CD4-positive, alpha-beta T cell (primary cell): ENCODE measurements around the gene CDK14. TPM values are rescaled to one million over a fixed set of nuclear protein-coding genes. Genes with fewer than 3 reads are reported as not detected.

Experiments used
- ATAC-seq: fragments of 200-7000 bp; cut with Tn5 transposase; one replicate; pipeline ENCODE4 v1.10.0; 2022; ENCODE audit warnings: mild to moderate bottlenecking; ENCODE audit not compliant: poor library complexity
- CTCF ChIA-PET: fragments of 350-600 bp; sonication (Branson Sonifier 250); formaldehyde crosslinking; loops from one replicate; lab custom pipeline; 2021; ENCODE audit warnings: antibody characterized with exemption, inconsistent platforms; lab: Charles Lee
- POLR2A ChIA-PET: fragments of 350-600 bp; sonication (Branson Sonifier 250); formaldehyde crosslinking; loops from one replicate; lab custom pipeline; 2021; ENCODE audit warnings: antibody characterized with exemption, inconsistent platforms; lab: Charles Lee
- DNase-seq, 14 experiments: peaks; one replicate each; pipeline ENCODE4 v3.0.0-alpha.2; 2013 to 2020; ENCODE audit warnings: mixed read lengths in 2 of 14
- H3K27ac ChIP-seq, 2 donors: one replicate each; pipeline versions ENCODE4 v1.5.1 to v1.7.0; 2013; ENCODE audit warnings: low read length in 2 of 2, low read depth in 1 of 2, mild to moderate bottlenecking in 1 of 2
- H3K27me3 ChIP-seq, 2 experiments: 1 replicate in 1 of 2; 2 replicates in 1 of 2; pipeline versions ENCODE4 v1.6.1 to v1.7.0; 2013; ENCODE audit warnings: low read length in 2 of 2, control low read depth in 1 of 2, mild to moderate bottlenecking in 1 of 2, moderate library complexity in 1 of 2; ENCODE audit not compliant: insufficient read depth in 2 of 2, control insufficient read depth in 1 of 2
- H3K36me3 ChIP-seq: one replicate; pipeline ENCODE4 v1.6.1; 2013; ENCODE audit warnings: low read length, control low read depth; ENCODE audit not compliant: insufficient read depth
- H3K4me1 ChIP-seq: one replicate; pipeline ENCODE4 v1.6.1; 2013; ENCODE audit warnings: low read length, control low read depth; ENCODE audit not compliant: insufficient read depth
- H3K4me3 ChIP-seq: one replicate; pipeline ENCODE4 v1.5.1; 2013; ENCODE audit warnings: mild to moderate bottlenecking, low read length, moderate library complexity
- H3K9me3 ChIP-seq, 2 experiments: 1 replicate in 1 of 2; 2 replicates in 1 of 2; pipeline versions ENCODE4 v1.6.1 to v1.7.0; 2013; ENCODE audit warnings: low read length in 2 of 2, mild to moderate bottlenecking in 2 of 2, control low read depth in 1 of 2, moderate library complexity in 1 of 2; ENCODE audit not compliant: control insufficient read depth in 1 of 2, insufficient read depth in 1 of 2
- H3K27ac Mint-ChIP-seq: one replicate; pipeline ENCODE4 v1.8.0; 2020; ENCODE audit warnings: mixed read lengths
- H3K27me3 Mint-ChIP-seq: one replicate; pipeline ENCODE4 v1.8.0; 2021; ENCODE audit warnings: mixed read lengths
- H3K36me3 Mint-ChIP-seq: one replicate; pipeline ENCODE4 v1.8.0; 2021; ENCODE audit warnings: low read depth, mixed read lengths
- H3K4me1 Mint-ChIP-seq: one replicate; pipeline ENCODE4 v1.8.0; 2021; ENCODE audit warnings: low read depth, mixed read lengths
- H3K4me3 Mint-ChIP-seq: one replicate; pipeline ENCODE4 v1.8.0; 2020; ENCODE audit warnings: mild to moderate bottlenecking, mixed read lengths
- H3K9me3 Mint-ChIP-seq: one replicate; pipeline ENCODE4 v1.8.0; 2020; ENCODE audit warnings: mixed read lengths
- CTCF ChIP-seq: fragments of 200-600 bp; IDR thresholded peaks from one replicate; pipeline ENCODE4 v1.8.0; 2022; ENCODE audit warnings: antibody characterized with exemption, mild to moderate bottlenecking
- intact Hi-C, 2 experiments: fragments of 100-400 bp; cut with DNase I in 1 of 2; cut with micrococcal nuclease in 1 of 2; formaldehyde crosslinking; loops; one replicate each; pipeline versions ENCODE4 v1.15.1 to v1.9.0; 2023 to 2025; cut with DNase I, micrococcal nuclease
- total RNA-seq, 174 experiments: library from RNA in 2 of 174; stranded (reverse) in 2 of 174; gene quantifications; one replicate each; pipeline ENCODE4 v1.2.3 and lab custom pipeline; 2021 to 2026

The CDK14 gene
- total RNA-seq, 2 experiments from 2014 or later, result 0.45 to 0.47 TPM

GRCh38 chr7:90832726-90833125 lies 236.6 kb downstream of the CDK14 start:
- no peak for TF ChIP-seq CTCF
- no peak overlapping the region for H3K27ac Mint-ChIP-seq
- CTCF ChIA-PET, result no interaction called here

DNA sequence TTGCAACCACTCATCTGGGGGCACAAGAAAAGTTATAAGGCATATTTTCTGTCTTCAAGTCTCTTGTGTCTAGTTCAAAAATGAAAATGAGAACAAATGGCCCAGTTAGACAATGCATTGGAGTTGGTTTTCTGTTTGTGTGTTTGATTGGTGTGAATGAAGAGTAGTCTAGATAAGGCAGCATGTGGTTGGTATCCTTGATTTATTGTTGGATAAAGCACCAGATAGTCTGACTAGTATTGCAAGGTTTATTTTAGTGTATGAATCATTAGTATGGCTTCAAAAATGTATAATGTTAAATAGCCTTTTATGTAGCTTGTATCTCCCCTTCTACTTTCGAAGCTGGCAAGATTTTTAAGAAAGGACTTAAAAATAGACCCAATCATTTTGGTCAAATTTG lies 237.3 kb downstream of the CDK14 start:
- DNase-seq, result no peak
- Mint-ChIP-seq H3K9me3 (peaks cover 6% of the 10 kb centered on the region), H3K36me3 (no peaks in the 10 kb centered on the region), H3K27me3 (no peaks in the 10 kb centered on the region), H3K27ac (no peak overlapping the region), H3K4me1 (no peaks in the 10 kb centered on the region), H3K4me3 (no peak overlapping the region)
- no peaks in the 10 kb centered on the region for H3K27me3 ChIP-seq
- ChIA-PET CTCF (no interaction called here), POLR2A (no interaction called here)
- no peaks in the 10 kb centered on the region for H3K36me3 ChIP-seq
- intact Hi-C loops, result no loop called here
- ATAC-seq, result no peak
- H3K9me3 ChIP-seq, result peaks cover 4 to 7% of the 10 kb centered on the region in 2 experiments
- no peaks in the 10 kb centered on the region for H3K4me1 ChIP-seq
- H3K4me3 ChIP-seq, result no peak overlapping the region
- TF ChIP-seq CTCF, result no peak
- no peak overlapping the region for H3K27ac ChIP-seq

More at GRCh38 chr7:90832726-90833125, 236.6 kb downstream of the CDK14 start:
- Mint-ChIP-seq H3K36me3 (no peaks in the 10 kb centered on the region), H3K9me3 (peaks cover 6% of the 10 kb centered on the region), H3K4me3 (no peak overlapping the region), H3K27me3 (no peaks in the 10 kb centered on the region), H3K4me1 (no peaks in the 10 kb centered on the region)
- Histone ChIP-seq H3K4me1 (no peaks in the 10 kb centered on the region), H3K36me3 (no peaks in the 10 kb centered on the region), H3K9me3 (peaks cover 3 to 7% of the 10 kb centered on the region in 2 experiments), H3K27me3 (no peaks in the 10 kb centered on the region), H3K4me3 (no peak overlapping the region), H3K27ac (no peak overlapping the region)
- ATAC-seq, result no peak
- intact Hi-C loops, result no loop called here
- POLR2A ChIA-PET, result no interaction called here
- DNase-seq, result no peak

- CTCF ChIA-PET, result no interaction called here
- Histone ChIP-seq H3K36me3 (no peaks in the 10 kb centered on the region), H3K9me3 (peaks cover 4 to 8% of the 10 kb centered on the region in 2 experiments), H3K4me3 (no peak overlapping the region), H3K27ac (no peak overlapping the region), H3K27me3 (no peaks in the 10 kb centered on the region), H3K4me1 (no peaks in the 10 kb centered on the region)
- POLR2A ChIA-PET, result no interaction called here
- H3K4me1 Mint-ChIP-seq, result no peaks in the 10 kb centered on the region
- H3K4me3 Mint-ChIP-seq, result no peak overlapping the region
- H3K27me3 Mint-ChIP-seq, result no peaks in the 10 kb centered on the region
- DNase-seq (no peak), ATAC-seq (no peak)
- H3K36me3 Mint-ChIP-seq, result no peaks in the 10 kb centered on the region
- intact Hi-C loops, result no loop called here
- peaks cover 12% of the 10 kb centered on the region for H3K9me3 Mint-ChIP-seq
- TF ChIP-seq CTCF, result no peak
- no peak overlapping the region for H3K27ac Mint-ChIP-seq
These were observed 238.7 kb downstream of the CDK14 start for GRCh38 chr7:90834771-90835170.
